PFSK-1 (cell line): Measurements from ENCODE around the gene ZNF628.

Source experiments
- FOXP2 ChIP-seq: optimal IDR thresholded peaks from 2 replicates; pipeline ENCODE3; 2011; ENCODE audit warnings: borderline replicate concordance, control low read depth, inconsistent platforms; ENCODE audit not compliant: insufficient read depth; ENCODE audit errors: extremely low read length, extremely low read depth
- POLR2AphosphoS5 ChIP-seq: IDR thresholded peaks from 2 replicates; pipeline ENCODE4 v1.6.1; 2012; ENCODE audit warnings: low read depth, mild to moderate bottlenecking, control low read depth, low read length, moderate library complexity
- REST ChIP-seq, 2 experiments: IDR thresholded peaks; 2 replicates each; pipeline versions ENCODE4 v1.6.1 to v1.8.0; 2011 to 2012; ENCODE audit warnings: low read depth in 2 of 2, low read length in 2 of 2, control low read depth in 1 of 2, inconsistent platforms in 1 of 2, mild to moderate bottlenecking in 1 of 2, moderate library complexity in 1 of 2; ENCODE audit not compliant: insufficient read depth in 1 of 2
- SIN3A ChIP-seq: IDR thresholded peaks from 2 replicates; pipeline ENCODE4 v1.6.1; 2012; ENCODE audit warnings: mild to moderate bottlenecking, low read length, moderate library complexity, borderline replicate concordance; ENCODE audit not compliant: insufficient read depth
- TAF1 ChIP-seq: IDR thresholded peaks from 2 replicates; pipeline ENCODE4 v1.6.1; 2012; ENCODE audit warnings: low read length, control low read depth, borderline replicate concordance; ENCODE audit not compliant: insufficient read depth

The ZNF628 gene

DNA sequence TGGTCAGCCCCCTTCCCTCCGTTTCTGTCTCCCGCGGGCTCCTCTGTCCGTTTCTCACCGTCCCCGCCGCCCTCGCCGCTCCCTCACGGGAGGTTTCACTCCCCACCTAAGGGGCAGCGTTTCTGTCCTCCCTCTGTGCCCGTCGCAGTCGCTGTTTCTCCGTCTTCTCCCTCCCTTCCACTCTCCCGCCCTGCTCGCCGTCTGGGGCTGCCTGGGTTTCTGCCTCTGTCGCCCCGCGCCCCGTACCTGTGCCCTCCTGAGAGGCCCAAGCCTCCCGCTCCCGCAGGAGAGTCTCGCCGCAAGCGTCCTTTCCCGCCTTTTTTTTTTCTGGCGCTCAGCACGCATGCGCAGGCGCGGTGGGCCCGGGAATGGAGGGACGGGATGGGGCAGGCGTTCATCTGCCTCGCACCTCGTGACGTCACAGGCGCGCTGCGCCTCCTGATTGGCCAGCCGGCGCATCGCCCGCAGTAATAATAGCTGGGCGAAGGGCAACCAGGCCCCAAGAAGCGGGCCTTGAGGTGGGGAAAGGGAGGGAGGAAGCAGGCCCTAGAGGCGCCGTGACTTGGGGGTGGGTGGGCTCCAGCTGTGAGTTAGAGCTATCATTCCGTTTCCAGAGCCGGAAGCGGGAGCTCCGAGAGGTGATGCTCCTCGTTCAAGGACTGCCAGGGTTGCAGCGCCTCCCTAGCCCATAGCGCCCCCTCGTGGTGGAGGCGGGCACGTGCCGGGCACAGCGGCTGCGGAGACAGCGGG is 27.3 kb downstream of the ZNF628 start:
- TF ChIP-seq FOXP2 (peak; percentile 67), TAF1 (no peak), POLR2AphosphoS5 (no peak), SIN3A (no peak)

DNA sequence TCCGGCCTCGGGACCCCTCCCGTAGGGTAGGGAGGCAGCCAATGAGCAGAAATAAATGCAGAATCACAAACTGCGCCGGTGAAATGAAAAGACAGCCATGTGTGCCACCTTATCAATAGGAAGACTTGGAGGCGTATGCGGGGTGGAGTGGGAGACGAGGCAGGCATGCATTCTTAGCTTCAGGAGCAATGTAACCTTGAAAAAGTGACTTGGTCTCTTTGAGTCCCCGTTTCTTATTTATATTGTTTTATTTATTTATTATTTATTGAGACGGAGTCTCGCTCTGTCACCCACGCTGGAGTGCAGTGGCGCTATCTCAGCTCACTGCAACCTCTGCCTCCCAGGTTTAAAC is 27.8 kb downstream of the ZNF628 start:
- TF ChIP-seq FOXP2 (no peak), SIN3A (no peak), POLR2AphosphoS5 (no peak), REST (IDR thresholded peaks at IDR 0.05; ENCODE audit: insufficient read depth in 1 of 2, low read depth in 2 of 2, low read length in 2 of 2) (no peak), TAF1 (no peak)

DNA sequence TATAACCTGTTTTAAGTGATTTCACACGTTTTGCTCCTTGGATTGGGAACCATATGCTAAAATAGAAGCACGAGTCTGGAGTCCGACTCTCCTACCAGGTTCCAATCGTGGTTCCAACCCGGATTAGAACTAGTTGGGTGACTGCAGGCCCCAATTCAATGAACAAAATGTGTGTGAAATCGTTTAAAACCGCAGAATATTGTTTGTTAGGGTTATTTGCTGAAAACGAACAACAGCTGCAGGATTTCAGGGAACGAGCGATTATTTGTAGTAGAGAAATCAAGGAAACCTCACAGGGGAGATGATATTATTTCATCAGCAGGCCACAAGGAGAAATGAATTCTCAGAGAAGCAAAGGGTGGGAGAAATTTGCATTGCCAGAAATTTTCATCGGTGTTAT is 28.6 kb downstream of the ZNF628 start:
- TF ChIP-seq FOXP2, result no peak
- no peak for TF ChIP-seq TAF1
- no peak for TF ChIP-seq REST (IDR thresholded peaks at IDR 0.05; ENCODE audit: insufficient read depth in 1 of 2, low read depth in 2 of 2, low read length in 2 of 2)
- no peak for TF ChIP-seq POLR2AphosphoS5

- TF ChIP-seq TAF1 (no peak), REST (IDR thresholded peaks at IDR 0.05; ENCODE audit: insufficient read depth in 1 of 2, low read depth in 2 of 2, low read length in 2 of 2) (no peak), FOXP2 (no peak), SIN3A (no peak), POLR2AphosphoS5 (no peak)
Observed at GRCh38 chr19:55508120-55508519, 31.7 kb downstream of the ZNF628 start.

DNA sequence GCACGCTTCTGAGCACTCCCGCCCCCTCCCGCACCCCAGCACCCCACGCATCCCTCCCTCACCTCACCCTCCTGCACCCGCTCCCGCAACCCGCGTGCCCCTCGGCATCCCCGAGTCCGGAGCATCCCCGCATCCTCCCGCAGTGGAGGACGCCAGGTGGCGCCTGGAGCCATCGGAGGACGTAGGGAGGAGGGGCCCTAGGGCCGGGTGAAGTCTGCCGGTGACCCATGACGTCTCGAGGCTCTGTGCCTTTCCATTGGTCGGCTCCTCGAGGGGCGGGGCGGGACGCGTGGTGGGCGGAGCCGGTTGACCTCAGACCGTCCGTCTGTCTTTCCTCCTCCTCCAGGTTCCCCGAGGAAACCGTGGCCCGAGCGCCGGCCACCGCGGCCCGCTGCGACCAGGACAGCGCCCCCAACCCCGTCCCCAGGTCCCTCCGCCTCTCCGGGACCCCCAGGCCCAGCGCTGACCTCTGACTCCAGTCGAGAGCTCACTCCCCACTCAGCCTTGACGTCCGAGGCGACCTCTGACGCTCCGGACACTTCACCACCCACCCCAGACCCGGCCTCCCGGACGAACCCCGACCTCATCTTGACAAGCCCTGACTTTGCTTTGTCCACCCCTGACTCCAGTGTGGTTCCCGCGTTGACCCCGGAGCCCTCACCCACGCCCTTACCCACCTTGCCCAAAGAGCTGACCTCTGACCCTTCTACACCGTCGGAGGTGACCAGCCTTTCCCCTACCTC is 40.6 kb downstream of the ZNF628 start:
- TF ChIP-seq TAF1 (no peak), FOXP2 (peak; percentile 91), POLR2AphosphoS5 (no peak), REST (IDR thresholded peaks at IDR 0.05; ENCODE audit: insufficient read depth in 1 of 2, low read depth in 2 of 2, low read length in 2 of 2) (no peak)
